Fibroblast of mammary gland (primary cell): Measurements from ENCODE around the gene CYTIP.
A peak's percentile ranks its signal among the peaks of the same experiment; 100 is the strongest.

Experiments used
- DNase-seq: peaks from one replicate; pipeline ENCODE4 v3.0.0-alpha.2; 2010; ENCODE audit warnings: low read depth
- H3K4me3 ChIP-seq: 2 replicates; pipeline ENCODE4 v1.5.1; 2011; ENCODE audit warnings: low read depth, mild to moderate bottlenecking, low read length, moderate library complexity; ENCODE audit not compliant: control insufficient read depth
- TF ChIP-seq, protein P1 (sequence below): conservative IDR thresholded peaks from 2 replicates; pipeline ENCODE4 v1.5.1; 2011; ENCODE audit warnings: low read depth, low read length, inconsistent platforms; ENCODE audit not compliant: control insufficient read depth, insufficient read depth

The CYTIP gene

DNA sequence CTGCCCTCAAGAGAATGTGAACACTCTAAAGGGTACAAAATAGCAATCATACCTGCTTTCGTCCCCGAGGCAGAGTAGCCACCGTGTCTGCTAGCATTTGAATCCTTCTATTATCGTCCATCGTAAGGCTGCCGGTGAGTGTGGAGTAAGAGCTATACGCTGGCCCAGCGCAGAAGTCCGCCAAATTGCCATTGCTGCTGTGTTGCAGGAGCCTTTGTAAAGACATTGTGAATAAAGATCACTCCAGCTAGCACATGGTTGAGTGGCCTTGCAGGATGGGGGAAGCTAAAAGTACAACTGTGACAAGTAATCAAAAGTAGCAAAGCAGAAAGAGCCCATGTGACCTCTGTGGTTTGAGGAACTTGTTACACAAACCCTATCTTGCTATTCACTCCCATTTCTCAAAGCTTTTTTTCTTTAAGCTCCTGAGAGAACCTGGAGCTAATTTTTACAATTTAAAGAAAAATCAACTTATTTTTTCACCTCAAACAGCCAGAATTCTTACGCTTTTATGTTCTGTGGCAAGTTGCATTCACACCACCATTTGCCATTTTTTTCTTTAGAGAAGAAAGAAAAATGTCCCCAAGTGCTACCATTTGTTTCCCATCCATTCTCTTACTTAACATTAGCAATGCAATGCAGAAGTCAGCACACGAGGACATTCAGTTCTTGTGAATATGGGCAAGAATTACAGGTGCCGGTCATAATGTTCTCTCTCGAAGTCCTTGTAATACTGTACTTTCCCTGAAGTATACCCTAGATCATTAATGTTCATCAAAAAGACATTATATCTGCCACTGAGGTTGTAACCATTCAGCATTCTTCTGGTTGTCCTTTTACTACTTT, at the start of gene CYTIP:
CYTIP (minus strand) TSS at position 295 of the 846 bp plus-strand sequence; CDS start at position 226, 69 bp downstream.
- H3K4me3 ChIP-seq: no peak within 1 kb of the TSS
- no peak for DNase-seq
- TF ChIP-seq, protein P1, sequence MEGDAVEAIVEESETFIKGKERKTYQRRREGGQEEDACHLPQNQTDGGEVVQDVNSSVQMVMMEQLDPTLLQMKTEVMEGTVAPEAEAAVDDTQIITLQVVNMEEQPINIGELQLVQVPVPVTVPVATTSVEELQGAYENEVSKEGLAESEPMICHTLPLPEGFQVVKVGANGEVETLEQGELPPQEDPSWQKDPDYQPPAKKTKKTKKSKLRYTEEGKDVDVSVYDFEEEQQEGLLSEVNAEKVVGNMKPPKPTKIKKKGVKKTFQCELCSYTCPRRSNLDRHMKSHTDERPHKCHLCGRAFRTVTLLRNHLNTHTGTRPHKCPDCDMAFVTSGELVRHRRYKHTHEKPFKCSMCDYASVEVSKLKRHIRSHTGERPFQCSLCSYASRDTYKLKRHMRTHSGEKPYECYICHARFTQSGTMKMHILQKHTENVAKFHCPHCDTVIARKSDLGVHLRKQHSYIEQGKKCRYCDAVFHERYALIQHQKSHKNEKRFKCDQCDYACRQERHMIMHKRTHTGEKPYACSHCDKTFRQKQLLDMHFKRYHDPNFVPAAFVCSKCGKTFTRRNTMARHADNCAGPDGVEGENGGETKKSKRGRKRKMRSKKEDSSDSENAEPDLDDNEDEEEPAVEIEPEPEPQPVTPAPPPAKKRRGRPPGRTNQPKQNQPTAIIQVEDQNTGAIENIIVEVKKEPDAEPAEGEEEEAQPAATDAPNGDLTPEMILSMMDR: no peak

DNA sequence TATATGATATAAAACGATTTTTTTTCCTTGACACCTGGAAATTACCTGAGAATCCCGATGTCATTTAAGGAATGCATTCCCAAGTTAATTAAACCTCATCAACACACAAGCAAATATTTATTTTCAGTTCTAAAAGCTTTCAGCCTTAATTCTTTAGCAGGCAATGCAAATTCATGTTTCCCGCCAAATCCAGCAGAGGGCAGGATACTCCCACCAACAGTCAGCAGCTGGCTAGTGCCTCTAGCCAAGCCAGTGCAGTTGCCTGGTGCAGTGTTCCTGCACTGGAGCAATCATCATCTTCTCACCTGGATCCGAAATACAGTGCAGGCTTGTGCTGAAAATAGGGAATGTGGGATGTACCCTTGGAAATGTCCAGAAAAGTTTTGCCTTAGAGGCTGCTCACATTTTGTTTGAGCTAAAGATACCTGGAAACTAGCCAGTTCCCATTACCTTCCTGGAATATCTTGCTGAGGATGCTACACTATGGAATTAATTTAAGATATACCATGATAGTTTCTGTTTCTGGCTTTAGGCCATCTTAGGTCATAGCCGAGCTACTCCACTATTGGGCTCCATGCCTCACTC, 48.4 kb upstream of the CYTIP start:
- no peak overlapping the region for H3K4me3 ChIP-seq
- TF ChIP-seq, protein P1: peak; percentile 86
- peak; percentile 68 for DNase-seq

DNA sequence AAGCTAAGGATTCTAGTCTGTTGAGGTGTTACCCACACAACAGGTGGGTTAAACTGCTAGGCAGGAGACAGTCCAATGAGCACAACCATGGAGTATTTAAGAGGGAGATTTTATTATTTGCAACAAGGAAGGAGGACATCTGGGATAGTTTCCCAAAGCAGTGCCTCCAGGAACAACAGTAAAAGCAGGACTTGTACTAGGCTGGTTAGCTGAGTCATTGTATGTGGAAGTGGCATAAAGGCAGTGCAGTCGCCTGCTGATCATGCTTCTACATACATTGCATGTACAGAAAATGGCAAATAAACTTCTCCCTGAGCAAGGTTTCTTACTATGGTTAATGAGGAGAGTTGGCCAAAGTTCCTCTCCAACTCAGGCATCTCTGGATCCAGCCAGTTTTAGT, 46.1 kb upstream of the CYTIP start:
- no peak for DNase-seq
- no peak overlapping the region for H3K4me3 ChIP-seq
- TF ChIP-seq, protein P1: no peak

DNA sequence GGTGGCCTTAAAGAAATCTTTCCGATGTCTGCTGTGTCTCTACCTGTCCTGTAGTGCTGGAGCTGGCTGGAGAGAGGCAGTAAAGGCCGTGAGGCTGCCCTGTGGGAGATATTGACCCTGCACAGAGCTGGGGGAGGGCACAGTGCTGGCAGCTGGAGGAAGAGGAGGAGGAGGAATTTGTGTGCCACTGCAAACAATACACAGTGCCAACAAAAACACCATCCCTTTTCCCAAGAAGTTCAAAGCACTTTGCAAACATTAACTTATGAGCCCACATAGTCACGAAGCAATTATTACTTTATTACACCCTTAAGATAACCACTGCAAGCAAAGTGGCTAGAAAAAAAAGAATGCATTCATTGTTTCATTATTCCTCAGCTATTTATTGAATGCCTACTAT, 45.0 kb upstream of the CYTIP start:
- TF ChIP-seq, protein P1: no peak
- no peak for DNase-seq
- no peak overlapping the region for H3K4me3 ChIP-seq

DNA sequence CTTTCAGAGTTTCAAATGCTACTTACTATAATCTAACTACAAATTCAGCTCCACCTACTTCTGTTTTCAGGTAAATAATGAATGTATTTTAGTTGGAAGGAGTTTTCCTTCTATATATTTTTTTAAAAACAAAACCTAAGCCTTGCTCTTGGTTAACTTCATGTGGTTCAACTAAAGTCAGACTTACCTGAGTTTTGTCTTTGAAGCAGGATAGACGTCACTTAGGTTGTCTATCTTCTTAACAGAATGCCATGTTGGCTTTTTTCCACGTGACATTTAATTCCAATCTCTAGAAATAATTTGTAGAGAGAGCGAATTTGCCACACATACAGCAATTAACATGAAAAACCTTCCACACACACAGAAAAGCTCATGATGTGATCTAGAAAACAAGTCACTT, 43.9 kb upstream of the CYTIP start:
- TF ChIP-seq, protein P1: no peak
- DNase-seq: no peak
- no peak overlapping the region for H3K4me3 ChIP-seq

DNA sequence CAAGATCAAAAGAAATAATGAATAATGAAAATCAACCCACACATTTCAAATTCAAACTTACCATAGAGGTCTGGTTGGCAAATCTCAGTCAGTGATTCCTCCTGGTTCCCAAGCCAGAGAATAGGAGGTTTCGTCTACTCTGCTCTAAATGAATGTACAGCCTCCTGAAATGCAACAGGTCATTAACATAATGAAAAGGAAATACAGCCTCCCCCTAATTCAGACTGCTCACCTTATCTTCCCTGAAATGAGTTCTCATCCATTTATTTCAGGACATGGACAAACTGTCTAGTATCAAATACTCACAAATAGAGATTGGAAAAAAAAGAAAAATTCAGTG, 43.4 kb upstream of the CYTIP start:
- H3K4me3 ChIP-seq: no peak overlapping the region
- TF ChIP-seq, protein P1: no peak

More for the DNA sequence above, 43.4 kb upstream of the CYTIP start:
- no peak for DNase-seq
